OCI-LY3 (cell line): ENCODE results near the gene BTF3L4.

Source experiments
- CTCF ChIP-seq: fragments of 200-600, 300-600 bp; sonication (generic); IDR thresholded peaks from 2 replicates; pipeline ENCODE4 v1.5.1; 2014; ENCODE audit warnings: antibody characterized with exemption, low read length, low read depth
- EZH2phosphoT487 ChIP-seq: fragments of 200-600 bp; shearing (Covaris generic); IDR thresholded peaks from 2 replicates; pipeline ENCODE4 v1.6.1; 2018; ENCODE audit warnings: antibody characterized with exemption, mixed run types, low read depth

GRCh38 chr1:52037909-52038308, 18.2 kb upstream of the BTF3L4 start:
- no peak for TF ChIP-seq CTCF
- TF ChIP-seq EZH2phosphoT487, result no peak
